Uterus (tissue), 2 donors: ENCODE results near the gene OS9.

Experiments used
- CTCF ChIP-seq, 4 experiments: fragments of 200-600 bp in 2 of 4; fragments of 450-650 bp in 2 of 4; sonication (generic) in 2 of 4; IDR thresholded peaks; one replicate each; pipeline ENCODE4 v1.5.1; 2016 to 2019; ENCODE audit warnings: antibody characterized with exemption in 4 of 4, mild to moderate bottlenecking in 2 of 4, moderate library complexity in 1 of 4
- POLR2A ChIP-seq, 2 donors: fragments of 450-650 bp; IDR thresholded peaks; one replicate each; pipeline ENCODE4 v1.6.1; 2016; ENCODE audit warnings: antibody characterized with exemption in 2 of 2, mild to moderate bottlenecking in 1 of 2, moderate library complexity in 1 of 2

- TF ChIP-seq CTCF (IDR thresholded peaks at IDR 0.05): no peak
- no peak for TF ChIP-seq POLR2A (IDR thresholded peaks at IDR 0.05)
Observed at GRCh38 chr12:57712701-57713100, 18.8 kb downstream of the OS9 start.
